Measurements from ENCODE around the gene BBX. TPM values are rescaled to one million over a fixed set of nuclear protein-coding genes. Genes with fewer than 3 reads are reported as not detected.

Gene BBX
- total and polyA plus RNA-seq, 4 donors, result 4.7 to 25.1 (median 20.5) TPM

DNA sequence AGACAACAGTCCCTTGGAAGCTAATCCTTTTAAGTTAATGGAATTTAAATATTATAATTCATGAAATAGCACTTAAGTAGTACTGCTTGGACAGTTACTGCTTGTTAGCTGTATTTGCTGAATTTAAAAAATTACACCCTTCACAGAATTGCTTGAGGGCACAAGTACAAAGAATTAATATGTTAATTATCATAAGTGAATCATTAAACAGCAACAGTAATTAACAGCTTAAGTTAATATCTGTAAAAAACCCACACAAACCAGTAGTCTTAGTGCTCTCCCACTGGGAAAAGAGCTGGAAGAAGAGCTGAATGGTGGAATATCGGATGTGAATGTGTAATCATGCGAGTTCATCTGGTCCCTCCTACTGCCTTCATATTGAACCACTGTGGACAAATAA is 336.1 kb downstream of the BBX start:
- DNase-seq (ENCODE audit: low spot score), result no peak
- Histone ChIP-seq H3K27ac (ENCODE audit: low read depth in 1 of 2, low read length in 2 of 2) (no peak overlapping the region), H3K9me3 (ENCODE audit: control insufficient read depth in 4 of 4, low read length in 3 of 4) (no peaks in the 10 kb centered on the region), H3K4me1 (ENCODE audit: control insufficient read depth in 4 of 4, insufficient read depth in 4 of 4, low read length in 3 of 4) (peaks cover 0 to 1% (median 0%) of the 10 kb centered on the region in 4 donors), H3K4me3 (ENCODE audit: low read depth in 1 of 3, low read length in 3 of 3) (no peak overlapping the region), H3K27me3 (ENCODE audit: control insufficient read depth in 4 of 4, insufficient read depth in 4 of 4, low read length in 3 of 4) (no peaks in the 10 kb centered on the region), H3K36me3 (ENCODE audit: control insufficient read depth in 4 of 4, insufficient read depth in 3 of 4, low read depth in 1 of 4, low read length in 3 of 4) (no peaks in the 10 kb centered on the region), H3K9ac (ENCODE audit: low read depth in 1 of 2, low read length in 2 of 2) (no peak overlapping the region)
- 100% methylated on average over 2 of the region's 2 CpGs for WGBS
- TF ChIP-seq RAD21 (IDR thresholded peaks at IDR 0.05) (no peak), FOXA2 (IDR thresholded peaks at IDR 0.05) (no peak), RXRA (IDR thresholded peaks at IDR 0.05) (no peak), TAF1 (conservative IDR thresholded peaks at IDR 0.05) (no peak)
- TF ChIP-seq, protein P1, sequence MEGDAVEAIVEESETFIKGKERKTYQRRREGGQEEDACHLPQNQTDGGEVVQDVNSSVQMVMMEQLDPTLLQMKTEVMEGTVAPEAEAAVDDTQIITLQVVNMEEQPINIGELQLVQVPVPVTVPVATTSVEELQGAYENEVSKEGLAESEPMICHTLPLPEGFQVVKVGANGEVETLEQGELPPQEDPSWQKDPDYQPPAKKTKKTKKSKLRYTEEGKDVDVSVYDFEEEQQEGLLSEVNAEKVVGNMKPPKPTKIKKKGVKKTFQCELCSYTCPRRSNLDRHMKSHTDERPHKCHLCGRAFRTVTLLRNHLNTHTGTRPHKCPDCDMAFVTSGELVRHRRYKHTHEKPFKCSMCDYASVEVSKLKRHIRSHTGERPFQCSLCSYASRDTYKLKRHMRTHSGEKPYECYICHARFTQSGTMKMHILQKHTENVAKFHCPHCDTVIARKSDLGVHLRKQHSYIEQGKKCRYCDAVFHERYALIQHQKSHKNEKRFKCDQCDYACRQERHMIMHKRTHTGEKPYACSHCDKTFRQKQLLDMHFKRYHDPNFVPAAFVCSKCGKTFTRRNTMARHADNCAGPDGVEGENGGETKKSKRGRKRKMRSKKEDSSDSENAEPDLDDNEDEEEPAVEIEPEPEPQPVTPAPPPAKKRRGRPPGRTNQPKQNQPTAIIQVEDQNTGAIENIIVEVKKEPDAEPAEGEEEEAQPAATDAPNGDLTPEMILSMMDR (IDR thresholded peaks at IDR 0.05; ENCODE audit: low read depth, low read length, missing input control), result no peak

Other genes starting within 250 kb of the BBX start
- not detected for gene CCDC54, start 145.5 kb upstream of the BBX start, total RNA-seq
- gene CCDC54, start 145.5 kb upstream of the BBX start, polyA plus RNA-seq, result under 1 TPM in 1 of 2 donors, not detected in 1; 0.21 TPM